ENCODE results near the gene SCRG1. TPM values are rescaled to one million over a fixed set of nuclear protein-coding genes. Genes with fewer than 3 reads are reported as not detected.
A peak's percentile ranks its signal among the peaks of the same experiment; 100 is the strongest.

SCRG1 gene
- polyA plus RNA-seq, 3 donors, result 0.27 to 0.53 (median 0.33) TPM

DNA sequence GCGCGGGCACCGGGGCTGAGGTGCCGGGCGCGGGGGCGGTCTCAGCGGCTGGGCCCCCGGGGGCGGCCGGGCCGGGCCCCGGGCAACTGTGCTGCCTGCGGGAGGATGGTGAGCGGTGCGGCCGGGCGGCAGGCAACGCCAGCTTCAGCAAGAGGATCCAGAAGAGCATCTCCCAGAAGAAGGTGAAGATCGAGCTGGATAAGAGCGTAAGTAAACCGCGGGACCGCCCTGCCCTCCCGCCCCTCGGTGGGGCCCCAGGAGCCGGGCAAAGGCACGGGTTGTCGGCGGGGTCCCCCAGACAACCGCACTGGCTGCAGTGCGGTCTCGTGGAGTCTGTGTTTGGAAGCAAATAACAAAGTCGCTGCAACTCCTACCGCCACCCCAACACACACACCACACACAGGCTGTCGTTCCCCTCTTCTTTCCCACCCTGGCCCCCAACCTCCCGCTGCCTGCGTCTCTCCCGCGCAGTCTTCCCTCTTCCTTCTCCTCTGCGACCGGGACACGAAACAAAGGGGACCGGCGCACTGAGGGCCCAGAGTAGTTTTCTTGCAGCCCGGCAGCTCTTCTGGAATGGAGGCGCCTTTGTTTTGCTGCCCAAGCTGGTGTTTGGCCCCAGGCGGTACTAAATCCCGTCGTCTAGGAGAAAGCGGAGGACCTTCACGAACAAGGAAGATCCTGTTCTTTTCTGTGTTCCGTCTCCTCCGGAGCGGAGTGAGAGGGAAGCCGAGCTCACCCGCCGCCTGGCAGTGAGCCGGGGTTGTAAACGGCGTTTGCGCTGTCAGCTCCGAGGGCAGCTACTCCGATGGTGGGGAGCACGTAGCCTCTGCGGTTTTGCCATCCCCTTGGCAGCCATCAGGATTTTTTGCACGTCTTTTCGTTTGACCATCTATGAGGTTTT, 27.4 kb downstream of the SCRG1 start:
- DNase-seq (ENCODE audit: extremely low read depth in 1 of 11, low read depth in 9 of 11, low spot score in 4 of 11), result peak in 10 of 11 donors; percentile 42 to 74 (median 50)

DNA sequence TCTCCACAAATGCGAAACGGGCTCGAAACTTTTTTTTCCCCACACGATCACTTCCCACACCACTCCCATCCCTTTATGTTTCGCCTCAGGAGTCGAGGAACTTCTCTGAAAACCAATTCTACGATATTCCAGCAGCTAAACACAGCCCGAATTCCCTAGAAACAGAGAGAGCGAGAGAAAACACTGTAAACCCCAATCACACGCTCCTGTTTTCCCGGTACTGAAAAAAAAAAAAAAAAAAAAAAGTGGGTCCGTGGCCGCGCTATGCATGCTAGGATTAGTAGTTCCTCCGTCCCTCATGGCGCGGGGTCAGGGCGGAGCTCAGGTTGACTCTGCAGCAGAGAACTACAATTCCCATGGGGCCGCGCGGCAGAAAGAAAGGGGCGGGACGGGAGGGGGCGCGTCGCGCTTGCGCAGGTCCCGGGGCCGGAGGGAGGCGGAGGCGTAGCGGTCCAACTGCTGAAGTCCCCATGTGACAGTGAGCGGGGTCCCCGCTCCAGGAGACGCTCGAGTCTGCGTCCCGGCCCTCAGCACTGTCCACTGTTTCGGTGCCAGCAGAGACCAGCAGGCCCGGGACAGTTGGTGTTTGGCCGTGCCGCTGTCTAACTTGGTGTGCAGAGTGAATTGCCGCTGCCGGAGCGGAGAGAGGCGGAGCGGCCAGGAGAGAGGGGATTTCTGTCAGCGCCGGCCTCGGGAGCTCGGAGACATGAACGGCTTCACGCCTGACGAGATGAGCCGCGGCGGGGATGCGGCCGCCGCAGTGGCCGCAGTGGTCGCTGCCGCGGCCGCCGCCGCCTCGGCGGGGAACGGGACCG, 28.2 kb downstream of the SCRG1 start, which contains the start of gene SAP30:
Gene SAP30 (plus strand): TSS at position 478 of the 815 bp plus-strand sequence. CDS start 229 bp downstream, at position 707.
- DNase-seq (ENCODE audit: extremely low read depth in 1 of 11, low read depth in 9 of 11, low spot score in 4 of 11), result peak; percentile 91 to 99 (median 97)

DNA sequence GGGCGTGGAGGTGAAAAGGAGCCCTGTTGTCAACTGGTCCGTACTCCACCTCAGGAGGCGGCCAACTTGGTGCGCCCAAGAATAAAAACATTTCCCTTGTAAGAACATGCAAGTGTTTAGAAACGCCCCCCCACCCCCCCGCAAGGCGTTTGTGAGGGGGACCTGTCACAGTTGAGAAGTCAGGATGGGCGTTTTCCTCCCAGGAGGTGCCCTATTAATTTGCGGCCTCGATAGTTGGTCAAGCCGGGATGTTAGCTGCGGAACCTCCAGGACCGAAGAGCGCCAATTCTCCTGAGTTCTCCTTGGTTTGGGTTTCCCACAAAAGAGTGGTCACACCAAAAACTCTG, 28.8 kb downstream of the SCRG1 start:
- peak in 2 of 11 donors; percentile 39 to 54 for DNase-seq (ENCODE audit: extremely low read depth in 1 of 11, low read depth in 9 of 11, low spot score in 4 of 11)

- no peak for DNase-seq (ENCODE audit: extremely low read depth in 1 of 11, low read depth in 9 of 11, low spot score in 4 of 11)
Observed at GRCh38 chr4:173367946-173368345, 31.0 kb downstream of the SCRG1 start.

- no peak for DNase-seq (ENCODE audit: extremely low read depth in 1 of 11, low read depth in 9 of 11, low spot score in 4 of 11)
Observed at GRCh38 chr4:173367285-173367684, 31.6 kb downstream of the SCRG1 start.

- DNase-seq (ENCODE audit: extremely low read depth in 1 of 11, low read depth in 9 of 11, low spot score in 4 of 11), result no peak
Observed at GRCh38 chr4:173365359-173365996, 33.4 kb downstream of the SCRG1 start.

DNA sequence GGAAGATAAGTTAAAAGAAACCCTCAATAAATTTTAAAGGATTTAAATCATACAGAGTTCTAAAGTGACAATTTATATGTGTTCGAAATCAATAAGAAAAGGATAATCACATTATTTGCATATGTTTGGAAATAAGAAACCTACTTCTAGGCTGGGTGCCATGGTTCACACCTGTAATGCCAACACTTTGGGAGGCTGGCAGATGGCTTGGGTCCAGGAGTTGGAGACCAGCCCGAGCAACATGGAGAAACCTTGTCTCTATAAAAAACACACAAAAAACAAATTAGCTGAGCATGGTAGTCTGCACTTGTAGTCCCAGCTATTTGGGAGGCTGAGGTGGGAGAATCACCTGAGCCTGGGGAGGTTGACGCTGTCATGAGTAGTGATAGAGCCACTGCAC, 36.2 kb downstream of the SCRG1 start:
- no peak for DNase-seq (ENCODE audit: extremely low read depth in 1 of 11, low read depth in 9 of 11, low spot score in 4 of 11)

DNA sequence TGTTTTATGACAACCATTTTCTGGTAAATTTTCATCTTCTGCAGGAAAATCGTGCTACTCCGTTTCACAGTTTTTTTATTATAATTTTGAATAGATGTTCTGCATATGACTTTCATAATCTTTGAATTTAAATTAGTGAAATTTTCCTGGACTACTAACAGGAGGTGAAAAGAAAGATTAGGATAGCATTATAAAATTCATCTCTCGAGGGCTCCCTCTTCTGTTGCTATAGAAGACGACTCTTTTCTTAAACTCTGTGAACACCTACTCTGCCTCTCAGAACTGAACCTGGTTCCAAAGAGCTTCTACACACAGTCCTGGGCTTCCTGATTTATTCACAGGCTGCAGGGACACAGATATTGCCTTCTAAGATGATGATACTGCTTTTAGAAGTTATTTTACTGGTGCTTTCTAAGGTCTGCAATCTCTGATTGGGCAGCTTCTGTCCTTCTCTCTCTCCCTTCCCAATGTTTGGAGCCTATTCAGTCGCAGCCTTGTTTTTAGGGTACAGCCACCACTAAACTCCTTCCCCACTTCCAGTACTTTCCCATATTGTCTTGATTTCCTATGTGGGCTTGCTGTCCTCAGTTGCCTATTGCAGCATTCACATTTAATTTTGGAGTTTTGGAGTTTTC, 38.2 kb downstream of the SCRG1 start:
- no peak for DNase-seq (ENCODE audit: extremely low read depth in 1 of 11, low read depth in 9 of 11, low spot score in 4 of 11)

GRCh38 chr4:173357939-173358338, 41.0 kb downstream of the SCRG1 start:
- no peak for DNase-seq (ENCODE audit: extremely low read depth in 1 of 11, low read depth in 9 of 11, low spot score in 4 of 11)

DNA sequence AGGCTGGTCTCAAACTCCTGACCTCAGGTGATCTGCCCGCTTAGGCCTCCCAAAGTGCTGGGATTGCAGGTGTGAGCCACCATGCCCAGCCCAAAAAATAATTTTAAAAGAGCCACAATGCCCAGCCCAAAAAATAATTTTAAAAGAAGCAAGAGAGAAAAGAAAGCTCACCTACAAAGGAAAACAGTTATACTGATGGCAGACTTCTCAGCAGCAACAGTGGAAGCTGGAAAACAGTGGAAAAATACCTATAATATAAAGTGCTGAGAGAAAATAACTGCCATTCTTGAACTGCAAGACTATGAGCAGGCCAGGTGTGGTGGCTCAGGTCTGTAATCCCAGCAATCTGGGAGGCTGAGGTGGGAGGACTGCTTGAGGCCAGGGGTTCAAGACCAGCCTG, 51.4 kb downstream of the SCRG1 start:
- DNase-seq (ENCODE audit: extremely low read depth in 1 of 11, low read depth in 9 of 11, low spot score in 4 of 11), result no peak

DNA sequence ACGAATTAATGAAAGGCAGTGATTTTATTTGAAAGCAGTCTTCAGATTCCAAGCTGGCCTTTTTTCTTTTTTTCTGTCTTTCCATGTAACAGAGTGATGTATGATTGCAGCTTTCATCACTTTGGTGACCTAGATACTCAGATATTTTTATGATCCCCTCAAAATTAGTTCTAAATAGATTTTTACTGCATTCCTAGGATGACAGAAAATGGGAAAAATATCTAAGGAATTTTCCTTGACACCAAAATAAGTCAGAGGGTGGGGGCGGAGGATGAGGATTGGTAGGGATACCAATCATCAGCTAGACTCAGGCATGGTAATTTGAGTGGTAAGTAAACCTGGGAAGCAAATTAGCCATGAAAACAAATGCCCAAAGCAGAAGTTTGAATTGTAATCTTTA, 52.8 kb downstream of the SCRG1 start:
- DNase-seq (ENCODE audit: extremely low read depth in 1 of 11, low read depth in 9 of 11, low spot score in 4 of 11), result no peak

GRCh38 chr4:173345648-173346047, 53.3 kb downstream of the SCRG1 start:
- no peak for DNase-seq (ENCODE audit: extremely low read depth in 1 of 11, low read depth in 9 of 11, low spot score in 4 of 11)

DNA sequence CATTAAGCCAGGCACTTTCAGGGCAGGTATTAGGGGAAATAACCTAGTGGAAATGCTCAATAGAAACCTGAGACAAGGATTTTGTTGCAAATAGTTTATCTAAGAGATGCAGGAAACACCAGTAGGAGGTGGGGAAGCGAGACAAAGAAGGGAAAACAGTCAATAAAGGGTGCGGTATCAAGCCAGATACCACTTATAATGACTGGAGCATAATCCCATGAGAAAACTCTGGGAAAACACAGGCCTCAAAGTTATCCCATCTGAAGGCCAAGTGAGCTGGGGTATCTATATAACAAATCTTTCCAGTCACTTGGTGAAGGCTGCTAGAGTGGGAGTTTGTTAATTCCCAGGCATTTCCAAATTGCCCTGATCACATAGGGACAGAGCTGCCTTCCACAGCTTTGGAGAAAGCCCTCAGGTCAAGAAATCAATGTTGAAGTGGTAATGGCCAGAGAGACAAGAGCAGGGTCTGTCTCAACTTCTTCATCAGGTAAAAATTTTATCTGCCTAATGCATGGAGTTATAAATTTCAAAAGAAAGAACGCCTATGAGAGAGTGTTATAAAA, 55.0 kb downstream of the SCRG1 start:
- DNase-seq (ENCODE audit: extremely low read depth in 1 of 11, low read depth in 9 of 11, low spot score in 4 of 11), result no peak

DNA sequence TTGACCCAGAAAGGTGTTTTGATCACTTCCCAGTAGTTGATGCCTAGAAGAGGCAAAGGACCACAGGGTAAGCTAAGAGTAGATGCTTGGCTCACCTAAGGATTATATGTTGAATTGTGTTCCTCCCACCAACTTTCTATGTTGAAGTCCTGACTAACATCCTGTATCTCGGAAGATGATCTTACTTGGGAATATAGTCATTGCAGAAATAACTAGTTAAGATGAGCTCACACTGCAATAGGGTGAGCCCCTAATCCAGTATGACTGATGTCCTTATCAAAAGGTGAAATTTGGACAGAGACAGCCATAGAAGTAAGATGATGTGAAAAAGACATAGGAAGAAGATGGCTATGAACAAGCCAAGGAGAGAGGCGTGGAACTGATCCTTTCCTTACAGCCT, 61.5 kb downstream of the SCRG1 start:
- DNase-seq (ENCODE audit: extremely low read depth in 1 of 11, low read depth in 9 of 11, low spot score in 4 of 11), result no peak

DNA sequence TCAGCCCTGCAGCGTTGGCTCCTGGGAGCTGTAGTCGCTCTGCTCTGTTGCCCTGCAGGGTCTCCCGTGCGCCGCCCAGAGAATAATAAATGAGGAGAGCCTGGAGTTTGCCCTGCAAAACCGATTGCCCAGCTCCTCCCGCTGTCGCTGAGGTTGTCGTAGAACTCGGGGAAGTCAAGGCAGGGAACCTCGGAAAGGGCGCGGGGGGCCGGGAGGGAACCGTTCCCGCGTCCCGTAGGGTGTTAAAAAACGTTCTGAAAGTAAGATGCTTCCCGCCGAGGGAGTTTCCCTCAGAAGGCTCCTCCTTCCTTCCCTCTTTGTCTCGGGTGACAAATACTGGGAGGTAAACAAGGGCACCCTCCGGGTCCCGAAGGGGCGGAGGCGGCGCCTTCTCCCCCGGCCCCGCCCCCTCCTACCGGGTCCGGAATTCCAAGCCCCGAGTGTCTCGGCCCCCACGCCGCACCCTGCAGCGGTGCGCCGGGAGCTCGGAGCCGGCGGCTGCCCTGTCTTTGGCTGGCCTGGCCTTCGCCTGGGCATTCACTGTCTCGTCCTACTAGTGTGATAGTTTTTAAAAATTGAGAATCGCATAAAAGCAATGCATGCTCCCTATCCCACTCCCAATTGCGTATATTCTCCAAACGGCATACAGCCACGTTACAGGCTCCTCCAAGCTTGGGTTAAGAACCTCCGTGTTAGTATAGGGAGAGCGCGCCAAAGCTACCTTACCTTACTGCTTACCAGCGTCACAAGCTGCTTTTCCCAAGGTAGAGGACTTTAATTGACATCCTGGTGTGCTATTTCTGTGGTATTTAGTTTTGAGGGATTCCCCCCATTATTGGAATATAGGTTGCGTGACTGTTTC, 63.8 kb downstream of the SCRG1 start:
- peak; percentile 56 to 87 (median 78) for DNase-seq (ENCODE audit: extremely low read depth in 1 of 11, low read depth in 9 of 11, low spot score in 4 of 11)
